ENCODE measurements around the gene POLR2F. TPM values are rescaled to one million over a fixed set of nuclear protein-coding genes. Genes with fewer than 3 reads are reported as not detected.
A peak's percentile ranks its signal among the peaks of the same experiment; 100 is the strongest.

POLR2F gene
- total RNA-seq, 1 experiment from 2014 or later, result 107 TPM

DNA sequence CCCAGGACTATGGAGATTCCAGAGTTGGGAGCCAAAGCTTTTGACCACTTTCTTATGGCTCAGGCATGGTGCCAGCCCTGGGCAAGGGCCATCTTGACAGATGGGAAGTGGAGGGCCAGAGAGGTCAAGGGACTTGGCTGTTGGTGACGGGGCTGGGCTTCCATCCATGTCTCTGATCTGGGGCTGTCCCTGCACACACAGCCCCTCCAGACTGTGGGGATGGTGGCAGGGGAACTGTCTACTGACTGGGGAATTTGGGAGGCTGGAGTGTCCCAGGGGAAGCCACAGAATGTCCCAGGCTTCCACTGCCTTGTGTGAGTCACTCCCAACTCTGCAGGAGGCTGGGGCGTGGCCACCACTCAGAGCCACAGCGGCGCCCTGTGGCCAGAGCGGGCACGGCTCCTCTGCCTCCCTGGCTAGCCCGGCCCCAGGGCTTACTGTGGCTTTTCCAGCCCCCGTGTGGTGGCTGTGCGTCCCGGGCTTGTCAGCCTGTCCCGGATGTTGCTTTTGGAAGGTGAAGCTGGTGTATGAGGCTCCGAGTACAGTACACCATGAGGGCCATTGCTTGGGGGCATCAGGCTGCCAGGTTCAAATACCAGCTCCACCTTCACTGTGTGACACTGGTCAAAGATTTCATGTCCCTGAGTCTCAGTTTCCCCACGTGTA is 19.7 kb upstream of the POLR2F start:
- Histone ChIP-seq H3K36me3 (ENCODE audit: control insufficient read depth in 1 of 2, insufficient read depth in 2 of 2, low read length in 2 of 2) (peaks cover 6 to 18% of the 10 kb centered on the region in 2 experiments; a peak in 3 of 4 replicates), H3K9ac (ENCODE audit: low read length) (peak overlapping the region; percentile 59)
- POLR2A ChIA-PET, result interaction anchor here (0.8 kb wide), 1 partner anchor 36 kb away, joined by 3 read pairs; no protein-coding TSS in a partner anchor
- TF ChIP-seq CEBPB (IDR thresholded peaks at IDR 0.05; ENCODE audit: low read depth) (no peak), SRF (IDR thresholded peaks at IDR 0.05; ENCODE audit: low read depth) (no peak), SIN3A (IDR thresholded peaks at IDR 0.05; ENCODE audit: low read depth) (no peak), CTCF (IDR thresholded peaks at IDR 0.05 in 2 of 3, conservative IDR thresholded peaks at IDR 0.05 in 1 of 3; ENCODE audit: borderline replicate concordance in 1 of 3, insufficient read depth in 1 of 3, low read depth in 2 of 3, low read length in 2 of 3) (peak; percentile 95 to 99 (median 97)), POLR2A (IDR thresholded peaks at IDR 0.05; ENCODE audit: borderline replicate concordance, extremely low read depth, insufficient read depth, insufficient read length) (no peak), ELF1 (IDR thresholded peaks at IDR 0.05; ENCODE audit: borderline replicate concordance, low read depth) (no peak), JUND (IDR thresholded peaks at IDR 0.05) (peak; percentile 76), TCF7L2 (IDR thresholded peaks at IDR 0.05; ENCODE audit: borderline replicate concordance, extremely low read depth, insufficient read depth, insufficient read length) (peak; percentile 28), ZFX (IDR thresholded peaks at IDR 0.05) (no peak), YY1 (IDR thresholded peaks at IDR 0.05; ENCODE audit: extremely low read depth, insufficient replicate concordance, low read depth, low read length) (peak; percentile 9), REST (IDR thresholded peaks at IDR 0.05; ENCODE audit: low read depth) (no peak), ATF3 (IDR thresholded peaks at IDR 0.05) (no peak), FOSL1 (IDR thresholded peaks at IDR 0.05; ENCODE audit: low read depth) (peak; percentile 69), EZH2phosphoT487 (IDR thresholded peaks at IDR 0.05; ENCODE audit: borderline replicate concordance) (no peak), CBX3 (IDR thresholded peaks at IDR 0.05; ENCODE audit: low read depth) (0 out of 2 replicates have a peak, but pooled peaks have one; percentile 57), EZH2 (IDR thresholded peaks at IDR 0.05) (no peak)
- TF ChIP-seq, protein P1, sequence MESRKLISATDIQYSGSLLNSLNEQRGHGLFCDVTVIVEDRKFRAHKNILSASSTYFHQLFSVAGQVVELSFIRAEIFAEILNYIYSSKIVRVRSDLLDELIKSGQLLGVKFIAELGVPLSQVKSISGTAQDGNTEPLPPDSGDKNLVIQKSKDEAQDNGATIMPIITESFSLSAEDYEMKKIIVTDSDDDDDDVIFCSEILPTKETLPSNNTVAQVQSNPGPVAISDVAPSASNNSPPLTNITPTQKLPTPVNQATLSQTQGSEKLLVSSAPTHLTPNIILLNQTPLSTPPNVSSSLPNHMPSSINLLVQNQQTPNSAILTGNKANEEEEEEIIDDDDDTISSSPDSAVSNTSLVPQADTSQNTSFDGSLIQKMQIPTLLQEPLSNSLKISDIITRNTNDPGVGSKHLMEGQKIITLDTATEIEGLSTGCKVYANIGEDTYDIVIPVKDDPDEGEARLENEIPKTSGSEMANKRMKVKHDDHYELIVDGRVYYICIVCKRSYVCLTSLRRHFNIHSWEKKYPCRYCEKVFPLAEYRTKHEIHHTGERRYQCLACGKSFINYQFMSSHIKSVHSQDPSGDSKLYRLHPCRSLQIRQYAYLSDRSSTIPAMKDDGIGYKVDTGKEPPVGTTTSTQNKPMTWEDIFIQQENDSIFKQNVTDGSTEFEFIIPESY (IDR thresholded peaks at IDR 0.05; ENCODE audit: extremely low read depth, insufficient replicate concordance, low read length), result no peak
- TF ChIP-seq, protein P2, sequence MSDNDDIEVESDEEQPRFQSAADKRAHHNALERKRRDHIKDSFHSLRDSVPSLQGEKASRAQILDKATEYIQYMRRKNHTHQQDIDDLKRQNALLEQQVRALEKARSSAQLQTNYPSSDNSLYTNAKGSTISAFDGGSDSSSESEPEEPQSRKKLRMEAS (IDR thresholded peaks at IDR 0.05), result peak; percentile 24; the same call in 1 of the 2 replicates

More for the DNA sequence above, 19.7 kb upstream of the POLR2F start:
- no peak overlapping the region for H2AFZ ChIP-seq (ENCODE audit: low read depth, low read length, poor library complexity, severe bottlenecking)
- peak; percentile 83 for DNase-seq (ENCODE audit: low read depth, low spot score)
- no peaks in the 10 kb centered on the region for H3K27me3 ChIP-seq (ENCODE audit: insufficient read depth, low read length)
- peak overlapping the region; percentile 78 for H3K27ac ChIP-seq (ENCODE audit: low read depth, low read length)
- H4K20me1 ChIP-seq (ENCODE audit: insufficient read depth), result no peaks in the 10 kb centered on the region
- peak overlapping the region in 1 of 2 experiments; percentile 9; a peak in 1 of 4 replicates for H3K4me3 ChIP-seq (replicated peaks in 1 of 2; ENCODE audit: low read depth in 1 of 2, low read length in 2 of 2)
- H3K4me2 ChIP-seq (ENCODE audit: low read length), result peak overlapping the region; percentile 71
- ATAC-seq, result peak; percentile 96
- H3K9me2 ChIP-seq (ENCODE audit: insufficient read depth), result no peaks in the 10 kb centered on the region
- BruUV-seq (replicated peaks), result no TSS peak
- RAD21 ChIA-PET (ENCODE audit: low non-redundant PET in 1 of 2, low total read pairs in 2 of 2, uncharacterized antibody in 2 of 2, unreplicated experiment in 2 of 2), result interaction anchor here in 1 of 2 experiments (0.6 kb wide), 1 partner anchor 116 kb away, joined by 3 read pairs; no protein-coding TSS in a partner anchor
- no peaks in the 10 kb centered on the region for H3K79me2 ChIP-seq (ENCODE audit: insufficient read depth, low read length)
- H3K9me3 ChIP-seq (ENCODE audit: control insufficient read depth in 1 of 2, insufficient read depth in 1 of 2, low read depth in 1 of 2, low read length in 2 of 2), result no peaks in the 10 kb centered on the region
- intact Hi-C loops (cut with micrococcal nuclease), result loop anchor here (1.0 to 10.0 kb wide), 3 partner anchors 29 to 49 kb away; no protein-coding TSS in a partner anchor
- CTCF ChIA-PET, result interaction anchor here (0.6 to 2.2 kb wide), 10 partner anchors 9 to 70 kb away, joined by 3 to 13 read pairs (median 3); partner anchors contain the start of genes C22orf23 and POLR2F
- H3K4me1 ChIP-seq (ENCODE audit: control insufficient read depth in 1 of 2, insufficient read depth in 2 of 2, low read length in 2 of 2), result peaks cover 13 to 18% of the 10 kb centered on the region in 2 experiments
